Heart left ventricle (tissue), 13 donors: ENCODE data around the gene LRP1B.

Experiments
- POLR2A ChIP-seq, 2 donors: fragments of 450-650 bp; IDR thresholded peaks; one replicate each; pipeline ENCODE4 v1.6.1; 2017; ENCODE audit warnings: antibody characterized with exemption in 2 of 2, mild to moderate bottlenecking in 2 of 2, moderate library complexity in 2 of 2
- TF ChIP-seq, protein P1 (sequence below), 12 donors: fragments of 200-600 bp; sonication (generic) in 4 of 12; IDR thresholded peaks; one replicate each; pipeline versions ENCODE4 v1.5.0 to v1.8.0; 2018 to 2022; ENCODE audit warnings: antibody characterized with exemption in 12 of 12, mild to moderate bottlenecking in 5 of 12
- donor health status: ischemic (EF 13 %, LVEDD 7.1; RV severe dilation, severe dysfunction).
- donor health status: DM: no; HTN: yes; CAD: no.
- donor health status: DM: no; HTN: no; CAD: no.
- donor health status: ischemic (EF 25% LVEDD 6.9; RV normal size, moderate dysfunction).
- donor health status: ischemic (EF 25% LVEDD 5.7; RV mildly dilated, moderate dysfunction).
- donor health status: ischemic (EF 35%, LVEDD 5.7; RV mildly dilated, moderate dysfunction).
- donor health status: nonischemic (EF 11% LVEDD 7.7; RV severe dilation, severe dysfunction).
- donor health status: DM: yes; HTN: yes; CAD: no.
- donor health status: PGD.
- donor health status: ischemic (EF 29% LVEDD 5.4; RV normal size, mild dysfunction).
- donor health status: nonischemic (EF 23%, LVEDD 6.1; RV moderate dilation, normal function).

DNA sequence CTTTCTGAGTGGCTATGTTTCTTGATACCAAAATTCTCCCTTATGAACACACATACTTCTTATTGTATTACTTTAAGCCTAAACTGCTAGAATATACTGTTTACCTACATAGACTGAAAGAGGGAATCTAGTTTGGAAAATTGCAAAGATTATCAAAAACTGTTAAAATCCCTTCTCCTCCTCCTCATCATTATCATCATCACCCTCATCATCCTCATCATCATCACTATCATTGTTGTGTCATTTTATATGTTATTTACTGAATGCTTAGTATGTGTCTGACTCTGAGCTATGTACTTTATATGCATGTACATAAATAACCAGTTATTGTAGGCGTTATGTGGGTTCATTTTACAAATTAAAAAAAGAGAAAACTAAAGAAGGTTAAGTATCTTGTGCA is 19.6 kb upstream of the LRP1B start:
- TF ChIP-seq, protein P1, sequence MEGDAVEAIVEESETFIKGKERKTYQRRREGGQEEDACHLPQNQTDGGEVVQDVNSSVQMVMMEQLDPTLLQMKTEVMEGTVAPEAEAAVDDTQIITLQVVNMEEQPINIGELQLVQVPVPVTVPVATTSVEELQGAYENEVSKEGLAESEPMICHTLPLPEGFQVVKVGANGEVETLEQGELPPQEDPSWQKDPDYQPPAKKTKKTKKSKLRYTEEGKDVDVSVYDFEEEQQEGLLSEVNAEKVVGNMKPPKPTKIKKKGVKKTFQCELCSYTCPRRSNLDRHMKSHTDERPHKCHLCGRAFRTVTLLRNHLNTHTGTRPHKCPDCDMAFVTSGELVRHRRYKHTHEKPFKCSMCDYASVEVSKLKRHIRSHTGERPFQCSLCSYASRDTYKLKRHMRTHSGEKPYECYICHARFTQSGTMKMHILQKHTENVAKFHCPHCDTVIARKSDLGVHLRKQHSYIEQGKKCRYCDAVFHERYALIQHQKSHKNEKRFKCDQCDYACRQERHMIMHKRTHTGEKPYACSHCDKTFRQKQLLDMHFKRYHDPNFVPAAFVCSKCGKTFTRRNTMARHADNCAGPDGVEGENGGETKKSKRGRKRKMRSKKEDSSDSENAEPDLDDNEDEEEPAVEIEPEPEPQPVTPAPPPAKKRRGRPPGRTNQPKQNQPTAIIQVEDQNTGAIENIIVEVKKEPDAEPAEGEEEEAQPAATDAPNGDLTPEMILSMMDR (IDR thresholded peaks at IDR 0.05): no peak
- TF ChIP-seq POLR2A (IDR thresholded peaks at IDR 0.05): no peak
